Measurements from ENCODE around the gene SCAMP3.
A peak's percentile ranks its signal among the peaks of the same experiment; 100 is the strongest.

SCAMP3 gene

DNA sequence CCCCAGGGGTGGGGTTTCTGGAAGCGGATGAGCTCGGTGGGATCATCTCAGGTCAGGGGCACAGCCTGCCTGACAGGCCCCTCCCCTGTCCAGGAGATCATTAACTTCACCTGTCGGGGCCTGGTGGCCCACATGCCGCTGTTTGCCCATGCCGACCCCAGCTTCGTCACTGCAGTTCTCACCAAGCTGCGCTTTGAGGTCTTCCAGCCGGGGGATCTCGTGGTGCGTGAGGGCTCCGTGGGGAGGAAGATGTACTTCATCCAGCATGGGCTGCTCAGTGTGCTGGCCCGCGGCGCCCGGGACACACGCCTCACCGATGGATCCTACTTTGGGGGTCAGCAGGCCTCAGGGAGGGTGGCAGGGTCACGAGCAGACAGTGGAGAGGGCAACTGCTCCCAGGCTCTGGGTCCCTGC is 23.5 kb upstream of the SCAMP3 start:
- no peak for DNase-seq (ENCODE audit: low read depth)

DNA sequence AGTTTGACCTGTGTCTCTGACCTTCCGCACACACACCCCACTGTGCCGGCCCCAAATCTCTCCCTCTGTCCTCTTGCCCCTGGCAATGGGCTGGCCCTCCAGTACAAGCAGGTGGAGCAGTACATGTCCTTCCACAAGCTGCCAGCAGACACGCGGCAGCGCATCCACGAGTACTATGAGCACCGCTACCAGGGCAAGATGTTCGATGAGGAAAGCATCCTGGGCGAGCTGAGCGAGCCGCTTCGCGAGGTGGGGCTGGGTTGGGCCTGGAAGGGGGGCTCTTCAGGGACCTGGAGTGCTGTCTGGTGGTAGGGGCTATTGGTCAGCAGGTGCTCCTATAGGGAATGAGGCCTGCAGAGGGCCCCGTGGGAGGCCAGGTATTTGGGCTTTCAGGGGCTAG is 22.9 kb upstream of the SCAMP3 start:
- no peak for DNase-seq (ENCODE audit: low read depth)

- no peak for DNase-seq (ENCODE audit: low read depth)
Observed at GRCh38 chr1:155284476-155284875, 22.3 kb upstream of the SCAMP3 start.

GRCh38 chr1:155282488-155283091 is 20.4 kb upstream of the SCAMP3 start:
- DNase-seq (ENCODE audit: low read depth) = no peak

DNA sequence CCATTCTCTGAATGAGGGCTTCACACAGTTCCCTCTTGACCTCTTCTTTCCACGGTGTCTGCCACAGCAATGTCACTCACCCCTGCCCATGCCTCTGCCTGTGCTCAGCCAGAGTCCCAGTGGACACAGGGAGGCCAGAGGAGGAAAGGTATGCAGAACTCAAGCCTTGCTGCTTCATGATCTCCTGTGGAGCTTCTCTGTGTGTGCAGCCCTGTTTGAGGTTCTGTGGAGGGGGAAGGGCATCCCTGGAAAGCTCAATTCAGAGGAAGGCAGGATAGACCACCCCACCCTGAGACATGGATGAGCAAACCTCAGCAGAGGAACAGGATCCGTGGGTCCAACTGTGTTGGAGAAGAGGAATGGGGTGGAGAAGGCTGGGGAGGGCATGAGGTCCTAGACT is 17.1 kb upstream of the SCAMP3 start:
- no peak for DNase-seq (ENCODE audit: low read depth)

DNA sequence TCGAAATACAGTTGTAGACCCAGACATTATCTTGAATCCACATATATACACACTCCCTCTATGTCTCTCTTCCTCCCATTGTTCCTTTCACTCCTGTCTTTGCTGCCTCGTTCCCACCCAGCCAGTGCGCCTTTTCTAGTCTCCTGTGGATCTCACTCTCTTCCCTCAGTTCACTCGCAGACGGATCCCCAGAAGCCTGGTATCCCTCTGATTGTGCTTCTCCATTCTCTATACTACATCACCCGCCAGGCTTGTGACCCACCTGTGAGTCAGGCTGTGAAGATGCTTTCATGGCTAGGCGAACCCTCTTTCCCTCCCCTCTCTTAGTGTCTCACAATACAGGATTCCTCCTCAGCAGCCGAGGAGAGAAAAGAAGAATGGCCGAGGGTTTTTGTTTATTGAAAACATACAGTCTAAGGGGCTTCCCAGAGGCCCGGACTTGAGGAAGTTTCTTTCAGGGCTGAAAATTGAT is 16.6 kb upstream of the SCAMP3 start:
- no peak for DNase-seq (ENCODE audit: low read depth)

DNA sequence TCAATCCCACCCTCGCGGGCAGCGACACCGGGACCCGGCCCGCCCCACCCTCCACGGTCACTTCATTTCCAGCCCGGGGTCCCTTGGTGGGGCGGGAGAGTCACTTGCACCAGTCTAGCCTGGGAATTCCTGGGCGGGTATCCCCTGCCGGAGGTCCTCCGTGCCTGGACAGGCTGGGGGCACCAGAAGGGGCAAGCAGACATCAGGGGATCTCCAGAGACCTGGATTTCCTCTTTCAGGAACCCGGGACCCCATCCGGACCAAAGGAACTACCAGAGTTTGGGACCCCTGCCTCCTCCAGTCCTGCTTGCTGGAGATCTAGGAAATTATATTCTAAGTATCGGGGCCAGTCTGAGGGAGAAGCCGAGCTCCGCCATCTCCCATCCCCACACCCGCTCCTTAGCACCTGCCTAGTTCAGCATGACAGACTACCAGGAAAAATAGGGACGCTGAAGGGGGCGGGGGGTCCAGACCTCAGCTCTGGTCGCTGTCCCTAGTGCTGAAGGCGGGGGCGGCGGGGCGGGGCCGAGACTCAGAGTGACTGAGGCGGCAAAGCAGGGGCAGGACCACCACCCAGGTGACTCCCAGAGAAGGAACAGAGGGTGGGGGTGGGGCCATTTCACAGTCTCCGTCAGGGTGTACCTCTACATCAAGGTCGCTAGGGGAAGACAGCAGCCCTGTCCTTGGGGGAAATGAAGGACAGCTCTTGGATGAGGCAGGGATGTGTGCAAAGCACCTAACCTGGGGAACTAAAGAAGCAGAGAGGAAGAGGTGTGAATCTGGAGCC is 15.9 kb upstream of the SCAMP3 start:
- peak; percentile 51 for DNase-seq (ENCODE audit: low read depth)

DNA sequence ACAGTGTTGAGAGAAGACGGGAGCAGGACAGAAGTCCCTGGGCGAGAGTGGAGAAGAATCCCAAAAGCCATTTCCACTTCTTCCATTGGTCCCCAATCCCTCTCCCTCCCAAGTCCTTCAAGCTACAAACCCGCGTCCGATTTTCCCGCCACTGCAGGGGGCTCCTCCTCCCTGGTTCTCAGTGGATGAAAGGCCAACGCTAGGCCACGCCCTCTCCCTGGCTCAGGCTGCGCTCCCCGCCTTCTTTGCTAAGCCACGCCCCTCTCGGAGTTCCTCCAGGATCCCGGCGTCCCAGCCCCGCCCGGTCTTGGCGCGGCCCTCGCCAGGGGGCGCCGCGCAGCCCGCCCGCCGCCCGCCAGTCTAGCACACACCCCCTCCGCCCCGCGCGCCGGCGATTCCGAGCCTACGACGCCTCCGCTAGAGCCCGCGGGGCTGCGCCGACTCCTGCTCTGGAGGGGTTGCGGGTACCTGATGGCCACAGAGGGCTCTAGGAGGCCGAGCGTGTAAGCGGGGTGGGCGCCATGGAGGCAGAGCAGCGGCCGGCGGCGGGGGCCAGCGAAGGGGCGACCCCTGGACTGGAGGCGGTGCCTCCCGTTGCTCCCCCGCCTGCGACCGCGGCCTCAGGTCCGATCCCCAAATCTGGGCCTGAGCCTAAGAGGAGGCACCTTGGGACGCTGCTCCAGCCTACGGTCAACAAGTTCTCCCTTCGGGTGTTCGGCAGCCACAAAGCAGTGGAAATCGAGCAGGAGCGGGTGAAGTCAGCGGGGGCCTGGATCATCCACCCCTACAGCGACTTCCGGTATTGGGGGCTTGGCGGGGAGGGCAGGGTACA is 15.1 kb upstream of the SCAMP3 start, which contains the start of gene HCN3:
Gene HCN3 (plus strand): TSS at position 394 of the 832 bp plus-strand sequence. CDS start 128 bp downstream, at position 522.
- DNase-seq (ENCODE audit: low read depth) = peak; percentile 85

DNA sequence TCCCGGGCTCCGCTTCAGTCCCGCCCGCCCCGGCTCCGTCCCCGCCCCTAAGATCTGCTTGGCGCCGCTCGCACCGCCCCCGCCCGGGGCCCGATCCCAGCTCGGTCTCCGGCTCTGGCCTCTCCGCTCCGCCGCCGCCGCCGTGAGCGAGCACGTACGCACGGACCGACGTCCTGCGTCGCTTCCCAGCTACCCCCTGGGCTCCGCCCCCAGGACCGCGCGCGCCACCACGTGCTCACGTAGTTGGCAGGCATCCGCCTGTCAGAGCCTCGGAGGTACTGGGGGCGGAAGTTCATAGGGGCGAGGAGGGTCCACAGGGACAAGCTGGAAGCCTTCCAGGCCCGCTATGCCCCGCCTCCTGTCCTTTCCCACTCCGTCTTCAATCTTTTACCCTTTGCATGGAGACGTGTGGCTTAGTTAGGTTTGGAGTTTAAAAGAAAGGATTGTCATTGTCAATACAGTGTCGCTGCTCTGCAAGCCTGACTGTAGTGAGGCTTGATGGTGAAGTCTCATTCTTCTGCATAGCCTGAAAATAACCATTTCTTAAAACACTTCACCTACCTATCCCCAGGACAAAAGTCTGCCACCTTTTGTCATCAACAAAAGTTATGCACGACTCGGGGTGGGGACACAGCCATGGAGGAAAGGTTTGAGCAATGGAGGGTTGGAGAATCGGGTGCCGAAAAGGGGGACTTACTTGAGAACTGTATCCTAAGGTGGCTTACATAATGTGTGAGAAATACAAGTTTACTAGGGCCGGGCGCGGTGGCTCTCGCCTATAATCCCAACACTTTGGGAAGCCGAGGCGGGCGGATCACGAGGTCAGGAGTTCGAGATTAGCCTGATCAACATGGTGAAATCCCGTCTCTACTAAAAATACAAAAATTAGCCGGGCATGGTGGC is 11.4 kb upstream of the SCAMP3 start, which contains the start of gene CLK2:
Gene CLK2 (minus strand): TSS at position 162 of the 903 bp plus-strand sequence. CDS start 2,527 bp downstream, outside the sequence.
- DNase-seq (ENCODE audit: low read depth) = peak; percentile 94

GRCh38 chr1:155272466-155273342 is 10.5 kb upstream of the SCAMP3 start:
- DNase-seq (ENCODE audit: low read depth) = no peak

GRCh38 chr1:155269381-155269780 is 7.2 kb upstream of the SCAMP3 start:
- no peak for DNase-seq (ENCODE audit: low read depth)

GRCh38 chr1:155268630-155269029 is 6.5 kb upstream of the SCAMP3 start:
- no peak for DNase-seq (ENCODE audit: low read depth)

DNA sequence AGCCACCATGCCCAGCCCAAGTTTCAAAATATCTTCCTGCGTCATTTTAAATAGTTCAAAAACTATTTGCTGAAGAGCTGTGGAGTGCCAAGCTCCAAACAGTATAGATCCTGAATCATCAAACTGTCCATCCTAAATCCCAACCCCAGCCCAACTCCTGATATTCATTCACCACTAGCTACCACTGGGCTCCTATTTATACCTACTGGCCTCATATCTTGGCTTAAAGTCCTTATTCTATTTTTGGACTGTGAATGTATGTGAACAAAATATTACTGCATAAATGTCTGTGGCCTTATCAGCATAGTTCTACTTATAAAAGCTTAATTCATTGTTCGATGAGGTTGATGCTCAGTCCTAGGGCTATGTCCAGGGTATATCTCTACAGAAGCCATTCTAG is 5.2 kb upstream of the SCAMP3 start:
- no peak for DNase-seq (ENCODE audit: low read depth)

GRCh38 chr1:155266553-155266952 is 4.4 kb upstream of the SCAMP3 start:
- DNase-seq (ENCODE audit: low read depth) = no peak

GRCh38 chr1:155263067-155263466 is 907 bp upstream of the SCAMP3 start:
- no peak for DNase-seq (ENCODE audit: low read depth)

- no peak for DNase-seq (ENCODE audit: low read depth)
Observed at GRCh38 chr1:155261493-155261851, 688 bp downstream of the SCAMP3 start.

- DNase-seq (ENCODE audit: low read depth) = no peak
Observed at GRCh38 chr1:155260276-155260675, 1.9 kb downstream of the SCAMP3 start.

DNA sequence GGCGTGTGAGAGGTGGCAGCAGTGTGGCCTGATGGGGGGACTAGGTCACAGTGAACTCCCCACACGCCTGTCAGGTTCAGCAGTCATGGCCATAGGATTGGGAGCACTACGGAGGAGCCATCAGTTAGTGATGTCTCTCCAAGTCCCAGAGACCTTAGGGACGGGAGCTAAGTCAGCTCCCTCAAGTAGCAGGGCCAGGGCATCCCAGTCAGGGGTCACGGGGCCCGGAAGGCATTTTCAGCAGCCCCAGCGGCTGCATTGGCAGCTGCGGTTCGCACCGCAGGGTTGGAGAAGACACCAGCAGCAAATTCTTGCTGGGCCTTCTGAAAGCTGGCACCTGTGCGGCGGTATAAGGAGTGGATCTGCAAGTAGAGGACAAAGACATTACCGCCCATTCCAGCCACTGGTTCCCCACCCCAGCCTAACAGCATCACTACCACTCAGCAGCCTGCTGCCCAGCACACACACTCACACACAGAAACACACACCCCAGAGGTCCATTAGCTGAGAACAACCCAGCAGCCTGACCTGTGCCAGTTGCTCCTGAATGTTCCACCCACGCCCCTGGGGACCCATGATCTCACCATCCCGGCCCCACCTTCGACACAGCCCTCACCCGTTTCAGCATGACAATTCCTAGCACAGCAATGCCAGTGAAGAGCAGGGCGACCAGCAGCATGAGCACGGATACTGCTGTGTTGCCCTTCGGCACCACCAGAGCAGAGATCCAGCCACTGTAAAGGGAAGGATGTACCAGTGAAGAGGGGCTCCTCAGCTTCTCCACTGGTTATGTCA is 5.9 kb downstream of the SCAMP3 start:
- DNase-seq (ENCODE audit: low read depth) = no peak

DNA sequence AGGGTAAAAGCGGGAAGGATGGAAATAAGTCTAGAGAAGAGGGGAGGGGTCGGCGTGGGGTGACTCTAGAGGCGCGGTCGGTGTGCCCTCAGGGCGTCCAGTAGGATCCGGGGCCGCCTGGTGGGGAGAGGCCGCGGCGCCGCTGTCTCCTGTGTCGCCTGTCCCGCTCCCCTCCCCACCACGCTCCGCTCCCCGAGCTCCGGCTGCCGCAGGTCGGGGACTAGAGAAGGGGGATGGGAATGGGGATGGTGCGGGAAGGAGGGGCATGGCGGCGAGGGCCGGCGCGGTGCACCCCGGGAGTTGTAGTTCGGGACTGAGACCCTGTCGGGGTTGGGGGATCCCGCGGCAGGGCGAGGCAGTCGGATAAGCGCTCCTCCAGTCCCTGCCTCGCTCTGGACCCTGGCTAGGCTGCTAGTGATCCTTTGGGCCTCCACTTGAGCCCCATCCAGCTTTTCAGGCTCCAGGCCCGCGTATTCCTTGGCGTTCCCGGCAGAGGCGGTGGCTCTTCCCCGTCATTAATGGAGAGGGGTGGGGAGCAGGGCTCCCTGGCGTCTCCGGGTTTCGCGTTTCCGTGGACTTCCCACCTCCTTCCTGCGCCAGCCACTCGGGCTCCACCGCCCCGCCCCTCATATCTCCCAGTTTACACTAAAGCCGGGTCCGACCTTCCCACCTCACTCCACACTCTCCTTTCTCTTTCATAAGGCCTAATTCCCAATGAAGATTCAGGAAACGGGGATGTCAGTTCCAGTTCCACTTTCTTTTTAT is 6.7 kb downstream of the SCAMP3 start, which contains the start of gene ENTREP3:
Gene ENTREP3 (minus strand): TSS at position 241 of the 765 bp plus-strand sequence. CDS start 606 bp downstream, outside the sequence.
- peak; percentile 52 for DNase-seq (ENCODE audit: low read depth)
